PC-9 (cell line): ENCODE results near the gene SLC39A13. TPM values are rescaled to one million over a fixed set of nuclear protein-coding genes. Genes with fewer than 3 reads are reported as not detected.

Source experiments
- BruUV-seq: library from RNA; stranded (reverse); fragments of 400-500 nt; replicated peaks from 2 replicates; lab custom pipeline; 2021; lab: Mats Ljungman, UMichigan
- CTCF ChIA-PET: fragments of 300-600 bp; sonication (Branson Sonifier 250); formaldehyde crosslinking; loops from one replicate; lab custom pipeline; 2022; ENCODE audit warnings: antibody characterized with exemption; lab: Charles Lee
- POLR2A ChIA-PET: fragments of 300-600 bp; sonication (Branson Sonifier 250); formaldehyde crosslinking; loops from one replicate; lab custom pipeline; 2022; ENCODE audit warnings: antibody characterized with exemption; ENCODE audit not compliant: unreplicated experiment; lab: Charles Lee
- DNase-seq, 2 experiments: peaks; one replicate each; pipeline versions ENCODE4 v3.0.0 to v3.0.0-alpha.2; 2015 to 2022; ENCODE audit warnings: mixed read lengths in 1 of 2
- H2AFZ ChIP-seq: fragments of 200-600 bp; sonication (generic); 2 replicates; pipeline ENCODE4 v1.8.1; 2017; ENCODE audit warnings: antibody characterized with exemption
- H3F3A ChIP-seq: fragments of 200-600 bp; sonication (generic); 2 replicates; pipeline ENCODE4 v1.8.1; 2017; ENCODE audit warnings: antibody characterized with exemption, mild to moderate bottlenecking, low read depth; ENCODE audit not compliant: insufficient read depth
- H3K27ac ChIP-seq: fragments of 200-600 bp; sonication (generic); 2 replicates; pipeline ENCODE4 v1.6.1; 2016; ENCODE audit warnings: mixed run types
- H3K27me3 ChIP-seq: fragments of 200-600 bp; sonication (generic); 2 replicates; pipeline ENCODE4 v1.6.1; 2016; ENCODE audit warnings: low read depth, mixed run types; ENCODE audit not compliant: insufficient read depth
- H3K36me3 ChIP-seq: fragments of 200-600 bp; sonication (generic); 2 replicates; pipeline ENCODE4 v1.6.1; 2016; ENCODE audit warnings: low read depth, mixed run types
- H3K4me1 ChIP-seq: fragments of 200-600 bp; sonication (generic); replicated peaks from 2 replicates; pipeline ENCODE4 v1.6.1; 2016; ENCODE audit warnings: mixed run types; ENCODE audit not compliant: insufficient read depth
- H3K4me2 ChIP-seq: fragments of 200-600 bp; sonication (generic); 2 replicates; pipeline ENCODE4 v1.6.1; 2017; ENCODE audit warnings: mixed run types
- H3K4me3 ChIP-seq: fragments of 200-600 bp; sonication (generic); 2 replicates; pipeline ENCODE4 v1.6.1; 2016; ENCODE audit warnings: mixed run types
- H3K79me2 ChIP-seq: fragments of 200-600 bp; sonication (generic); 2 replicates; pipeline ENCODE4 v1.6.1; 2017; ENCODE audit warnings: low read depth, mixed run types
- H3K9me2 ChIP-seq: fragments of 200-600 bp; sonication (generic); 2 replicates; pipeline ENCODE4 v1.8.1; 2017; ENCODE audit warnings: mild to moderate bottlenecking; ENCODE audit not compliant: insufficient read depth
- H3K9me3 ChIP-seq: fragments of 200-600 bp; sonication (generic); 2 replicates; pipeline ENCODE4 v1.8.1; 2016; ENCODE audit warnings: low read depth; ENCODE audit not compliant: insufficient read depth
- H4K20me1 ChIP-seq: fragments of 200-600 bp; sonication (generic); 2 replicates; pipeline ENCODE4 v1.8.1; 2017; ENCODE audit not compliant: insufficient read depth
- EZH2 ChIP-seq: fragments of 200-600 bp; sonication (generic); IDR thresholded peaks from 2 replicates; pipeline ENCODE4 v1.8.0; 2017; ENCODE audit warnings: antibody characterized with exemption, low read depth
- intact Hi-C: fragments of 100-400 bp; cut with micrococcal nuclease; formaldehyde crosslinking; loops from one replicate; pipeline ENCODE4 v1.10.0; 2022; ENCODE audit not compliant: unreplicated experiment
- total RNA-seq: library from RNA; stranded (reverse); gene quantifications from 2 replicates; pipeline ENCODE4 v1.2.3, GENCODE V29; 2021
- TF ChIP-seq, protein P1 (sequence below): fragments of 200-600 bp; sonication (generic); conservative IDR thresholded peaks from 2 replicates; pipeline ENCODE4 v1.6.1; 2017; ENCODE audit warnings: mixed run types, antibody characterized with exemption, mild to moderate bottlenecking, moderate library complexity

Gene SLC39A13
- total RNA-seq, 1 experiment from 2014 or later, result 28.8 TPM

- BruUV-seq, result no TSS peak
- CTCF ChIA-PET, result no interaction called here
- intact Hi-C loops, result loop anchor here (2.0 kb wide), 1 partner anchor 241 kb away; no protein-coding TSS in a partner anchor
Measured at GRCh38 chr11:47375546-47376085, 32.8 kb upstream of the SLC39A13 start.

GRCh38 chr11:47376107-47376524 is 32.3 kb upstream of the SLC39A13 start:
- TF ChIP-seq EZH2, result no peak
- TF ChIP-seq, protein P1, sequence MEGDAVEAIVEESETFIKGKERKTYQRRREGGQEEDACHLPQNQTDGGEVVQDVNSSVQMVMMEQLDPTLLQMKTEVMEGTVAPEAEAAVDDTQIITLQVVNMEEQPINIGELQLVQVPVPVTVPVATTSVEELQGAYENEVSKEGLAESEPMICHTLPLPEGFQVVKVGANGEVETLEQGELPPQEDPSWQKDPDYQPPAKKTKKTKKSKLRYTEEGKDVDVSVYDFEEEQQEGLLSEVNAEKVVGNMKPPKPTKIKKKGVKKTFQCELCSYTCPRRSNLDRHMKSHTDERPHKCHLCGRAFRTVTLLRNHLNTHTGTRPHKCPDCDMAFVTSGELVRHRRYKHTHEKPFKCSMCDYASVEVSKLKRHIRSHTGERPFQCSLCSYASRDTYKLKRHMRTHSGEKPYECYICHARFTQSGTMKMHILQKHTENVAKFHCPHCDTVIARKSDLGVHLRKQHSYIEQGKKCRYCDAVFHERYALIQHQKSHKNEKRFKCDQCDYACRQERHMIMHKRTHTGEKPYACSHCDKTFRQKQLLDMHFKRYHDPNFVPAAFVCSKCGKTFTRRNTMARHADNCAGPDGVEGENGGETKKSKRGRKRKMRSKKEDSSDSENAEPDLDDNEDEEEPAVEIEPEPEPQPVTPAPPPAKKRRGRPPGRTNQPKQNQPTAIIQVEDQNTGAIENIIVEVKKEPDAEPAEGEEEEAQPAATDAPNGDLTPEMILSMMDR, result no peak
- Histone ChIP-seq H3K4me3 (no peak overlapping the region), H3K27ac (no peak overlapping the region), H3K4me2 (no peak overlapping the region), H3F3A (no peaks in the 10 kb centered on the region), H3K27me3 (no peaks in the 10 kb centered on the region), H2AFZ (no peak overlapping the region), H4K20me1 (no peaks in the 10 kb centered on the region), H3K36me3 (no peaks in the 10 kb centered on the region), H3K9me3 (no peaks in the 10 kb centered on the region), H3K79me2 (no peaks in the 10 kb centered on the region), H3K9me2 (no peaks in the 10 kb centered on the region), H3K4me1 (no peaks in the 10 kb centered on the region)
- POLR2A ChIA-PET, result no interaction called here
- intact Hi-C loops, result no loop called here
- no TSS peak for BruUV-seq
- DNase-seq, result no peak
- CTCF ChIA-PET, result no interaction called here

More at GRCh38 chr11:47375546-47376085, 32.8 kb upstream of the SLC39A13 start:
- POLR2A ChIA-PET, result no interaction called here
- TF ChIP-seq, protein P1, result no peak
- no peak for TF ChIP-seq EZH2
- Histone ChIP-seq H3K4me3 (no peak overlapping the region), H3K9me3 (no peaks in the 10 kb centered on the region), H3K4me1 (no peaks in the 10 kb centered on the region), H3K36me3 (no peaks in the 10 kb centered on the region), H3K79me2 (no peaks in the 10 kb centered on the region), H2AFZ (no peak overlapping the region), H4K20me1 (no peaks in the 10 kb centered on the region), H3K9me2 (no peaks in the 10 kb centered on the region), H3K27ac (no peak overlapping the region), H3K4me2 (no peak overlapping the region), H3K27me3 (no peaks in the 10 kb centered on the region), H3F3A (no peaks in the 10 kb centered on the region)
- DNase-seq, result peak in 1 of 2 experiments; percentile 9

DNA sequence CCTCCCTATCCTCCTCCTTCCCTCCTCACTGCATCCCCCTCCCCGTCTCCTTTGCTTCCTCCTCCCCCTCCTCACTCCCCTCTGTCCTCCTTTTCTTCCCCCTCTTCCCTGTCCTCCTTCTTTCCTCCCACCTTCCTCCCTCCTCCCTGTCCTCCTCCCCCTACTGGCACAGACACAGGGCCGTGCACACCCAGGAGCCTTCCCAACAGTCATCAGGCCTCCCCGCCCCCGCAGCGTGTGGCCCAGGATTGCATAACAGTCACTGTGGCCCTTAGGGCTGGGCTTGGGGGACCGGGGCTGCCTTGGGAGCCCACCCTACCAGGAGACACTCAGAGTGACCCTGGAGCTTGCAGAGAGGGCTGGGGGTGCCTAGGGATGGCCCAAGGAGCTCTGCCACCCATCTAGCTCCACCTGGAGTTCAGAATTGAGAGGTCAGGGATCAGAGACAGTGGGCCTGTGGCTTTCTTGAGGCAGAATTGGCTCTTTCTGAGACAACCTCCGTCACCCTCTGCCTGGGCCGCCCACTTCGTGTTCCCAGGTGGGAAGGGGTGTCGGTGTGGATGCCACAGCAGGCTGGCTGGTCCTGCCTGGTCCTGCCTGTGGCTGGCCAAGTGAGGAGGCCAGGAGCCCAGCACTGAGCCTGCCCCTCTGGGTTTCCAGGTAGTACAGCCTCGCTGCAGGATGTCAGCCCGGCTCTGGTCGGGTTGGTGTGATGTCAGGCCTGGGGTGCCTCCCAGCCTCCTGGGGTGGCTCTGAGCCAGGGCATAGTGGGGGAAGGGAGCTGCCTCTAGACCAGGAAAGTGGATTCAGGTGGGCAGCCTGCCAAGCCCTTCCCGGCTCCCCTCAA is 31.6 kb upstream of the SLC39A13 start:
- H2AFZ ChIP-seq, result no peak overlapping the region
- no TSS peak for BruUV-seq
- DNase-seq, result peak in 1 of 2 experiments; percentile 33
- no peaks in the 10 kb centered on the region for H3K4me1 ChIP-seq
- H3K9me3 ChIP-seq, result no peaks in the 10 kb centered on the region
- no peak overlapping the region for H3K4me2 ChIP-seq
- H3K27me3 ChIP-seq, result no peaks in the 10 kb centered on the region
- no peaks in the 10 kb centered on the region for H3K9me2 ChIP-seq
- H3K36me3 ChIP-seq, result no peaks in the 10 kb centered on the region
- H4K20me1 ChIP-seq, result no peaks in the 10 kb centered on the region
- ChIA-PET CTCF (no interaction called here), POLR2A (no interaction called here)
- intact Hi-C loops, result no loop called here
- H3K79me2 ChIP-seq, result no peaks in the 10 kb centered on the region
- no peaks in the 10 kb centered on the region for H3F3A ChIP-seq
- no peak overlapping the region for H3K4me3 ChIP-seq
- TF ChIP-seq, protein P1, result no peak
- no peak for TF ChIP-seq EZH2
- no peak overlapping the region for H3K27ac ChIP-seq
